DMS153 (cell line): ENCODE measurements around the gene ABHD3.
"Not testable (repeated sequence)": the region's sequence is repeated elsewhere in the genome, so short reads cannot be mapped to it uniquely, and the experiment has no call there.

Experiments used
- DNase-seq: peaks from one replicate; lab custom pipeline; 2025; lab: John Stamatoyannopoulos, UW

ABHD3 gene

DNA sequence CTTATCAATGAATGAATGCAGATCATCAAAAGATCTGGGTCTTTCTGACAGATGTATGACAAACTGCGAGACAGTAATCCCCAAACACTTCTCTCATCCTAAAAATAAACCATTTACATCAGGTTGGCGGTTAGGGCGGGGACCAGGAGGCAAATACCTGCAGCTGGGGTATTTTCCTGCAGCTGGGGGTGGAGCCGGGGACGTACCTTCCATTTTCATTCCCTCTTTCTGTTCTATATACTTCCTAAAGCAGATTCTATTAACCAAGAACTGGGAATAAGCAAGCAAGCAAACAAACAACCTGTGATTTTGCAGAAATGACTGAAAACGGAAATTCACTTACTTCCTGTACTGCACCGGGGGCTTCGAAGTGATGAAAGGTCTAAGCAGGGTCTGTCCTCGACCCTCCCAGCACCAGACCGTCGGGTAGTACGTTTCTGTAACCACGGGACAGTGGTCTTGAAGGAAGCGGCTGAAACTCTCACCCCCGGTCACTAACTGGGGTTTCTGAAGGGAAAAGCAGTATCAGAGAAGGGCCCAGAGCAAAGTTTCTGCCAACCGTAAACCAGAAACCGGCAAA is 1.2 kb downstream of the ABHD3 start:
- DNase-seq = no peak

DNA sequence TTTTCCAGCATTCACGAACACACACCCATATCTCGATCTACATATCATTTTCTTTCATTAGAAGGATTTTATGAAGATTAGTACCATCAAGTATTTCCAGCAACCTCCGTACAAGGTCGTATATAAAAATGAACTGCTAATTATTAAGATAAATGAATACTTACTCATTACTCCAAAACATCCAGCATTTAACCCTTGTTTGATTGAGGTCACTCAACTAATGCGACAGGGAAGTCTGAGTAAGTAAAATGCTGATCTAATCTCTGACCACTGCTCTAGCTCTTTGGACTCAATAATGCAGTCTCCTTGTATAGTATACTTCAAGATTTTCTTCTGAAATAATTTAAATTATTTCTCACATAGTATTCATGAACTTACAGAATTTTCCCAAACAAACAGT is 2.0 kb downstream of the ABHD3 start:
- no peak for DNase-seq

DNA sequence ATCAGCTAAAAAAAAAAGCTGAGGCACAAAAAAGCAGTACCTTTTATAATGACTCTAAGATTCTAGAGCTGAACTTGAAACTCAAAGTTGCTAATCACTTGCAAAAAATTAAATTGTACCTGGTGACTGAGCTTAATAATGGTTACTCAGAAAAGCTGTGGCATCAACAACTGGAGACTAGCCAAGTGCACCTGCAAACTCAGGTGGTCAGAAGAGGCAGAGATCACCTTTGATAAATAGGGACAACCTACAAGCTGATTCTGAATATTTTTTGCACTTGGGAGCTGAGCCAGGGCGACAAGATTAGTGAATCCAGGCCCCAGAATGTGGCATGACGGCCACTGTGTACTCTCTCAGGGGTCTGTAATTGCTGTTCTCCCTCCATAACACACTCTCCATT is 3.0 kb downstream of the ABHD3 start:
- no peak for DNase-seq

DNA sequence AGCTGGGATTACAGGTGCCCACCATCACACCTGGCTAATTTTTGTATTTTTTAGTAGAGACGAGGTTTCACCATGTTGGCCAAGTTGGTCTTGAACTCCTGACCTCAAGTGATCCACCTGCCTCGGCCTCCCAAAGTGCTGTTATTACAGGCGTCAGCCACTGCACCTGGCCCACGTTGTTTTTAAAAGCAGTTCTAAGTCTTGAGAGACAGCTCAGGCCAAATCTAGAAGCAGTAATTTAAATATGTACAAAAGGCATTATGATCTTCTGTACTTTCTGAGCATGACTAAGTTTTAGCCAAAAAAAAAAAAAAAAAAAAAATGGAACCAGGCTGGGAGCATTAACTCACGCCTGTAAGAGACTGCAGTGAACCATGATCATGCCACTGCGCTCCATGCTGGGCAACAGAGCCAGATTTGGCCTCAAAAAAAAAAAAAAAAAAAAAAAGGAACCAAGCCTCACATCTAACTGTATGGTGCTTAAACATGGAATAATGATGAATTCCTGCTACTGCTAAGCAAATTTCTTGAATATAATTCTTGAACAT is 4.0 kb downstream of the ABHD3 start:
- no peak for DNase-seq

DNA sequence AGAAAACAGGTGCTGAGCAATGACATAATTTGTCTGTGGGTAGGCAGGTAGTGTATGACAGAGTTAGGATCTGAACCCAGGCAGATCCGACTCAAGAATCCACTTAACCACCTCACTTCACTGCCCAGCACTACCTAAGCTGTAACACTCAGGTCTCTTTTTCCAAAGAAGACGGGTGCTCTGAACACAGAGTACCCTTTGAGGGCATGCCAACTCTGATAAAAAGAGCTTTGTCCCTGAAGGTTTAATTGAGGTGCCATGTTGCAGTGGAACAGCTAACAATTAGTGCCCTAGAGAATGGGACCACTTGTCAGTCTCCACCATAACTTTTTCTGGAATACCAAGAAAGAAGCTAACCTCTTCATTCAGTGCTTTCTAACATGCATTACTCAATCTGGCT is 11.3 kb downstream of the ABHD3 start:
- no peak for DNase-seq

DNA sequence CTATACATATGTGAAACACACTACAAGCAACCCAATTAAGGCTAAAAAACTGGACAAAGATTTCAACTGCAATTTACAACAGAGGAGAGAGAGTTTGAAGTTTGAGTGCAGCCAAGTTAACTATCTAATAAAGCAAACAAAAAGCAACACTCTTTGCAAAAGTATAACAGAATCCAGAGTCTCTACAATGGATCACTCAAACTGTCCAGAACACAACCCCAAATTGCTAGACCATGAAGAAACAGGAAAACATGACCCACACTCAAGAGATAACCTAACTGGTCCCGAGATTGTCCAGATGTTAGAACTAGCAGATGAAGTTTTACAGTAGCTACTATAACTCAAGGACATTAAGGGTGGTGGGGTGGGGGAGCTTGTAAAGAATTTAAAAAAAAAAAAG is 14.8 kb downstream of the ABHD3 start:
- DNase-seq = no peak

DNA sequence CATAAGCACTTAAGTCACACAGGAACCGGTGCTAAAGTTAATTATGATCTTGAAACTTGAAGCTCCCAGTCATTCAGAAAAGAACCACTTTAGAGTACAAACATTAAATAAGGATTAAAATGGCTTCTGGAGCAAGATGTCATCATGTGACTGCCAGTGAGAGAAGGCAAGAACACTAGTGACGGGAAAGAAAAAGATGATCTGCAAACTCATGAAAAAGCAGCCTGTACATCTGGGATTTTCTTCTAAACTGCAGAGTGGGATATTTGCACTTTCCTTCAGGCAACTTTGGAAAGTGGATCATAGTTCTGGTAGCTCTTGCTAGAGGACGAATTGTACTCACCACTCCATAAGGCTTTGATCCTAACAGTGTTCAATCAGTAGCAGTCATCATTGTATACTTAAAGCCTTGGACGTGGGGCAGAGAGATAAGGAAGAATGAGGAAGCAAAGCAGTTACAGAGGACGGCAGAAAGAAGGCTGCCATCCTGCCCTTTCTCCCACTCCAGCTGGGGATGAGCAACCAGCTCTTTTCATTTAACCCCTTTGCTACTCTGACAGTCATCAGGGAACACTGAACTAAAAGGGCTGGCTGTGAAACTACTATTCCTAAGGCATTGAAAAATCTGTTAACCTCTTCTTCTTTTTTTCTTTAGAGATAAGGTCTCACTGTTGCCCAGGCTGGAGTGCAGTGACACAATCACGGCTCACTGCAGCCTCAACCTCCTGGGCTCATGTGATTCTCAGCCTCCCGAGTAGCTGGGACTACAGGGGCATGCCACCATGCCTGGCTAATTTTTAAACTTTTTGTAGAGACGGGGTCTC is 18.1 kb downstream of the ABHD3 start:
- DNase-seq = no peak

DNA sequence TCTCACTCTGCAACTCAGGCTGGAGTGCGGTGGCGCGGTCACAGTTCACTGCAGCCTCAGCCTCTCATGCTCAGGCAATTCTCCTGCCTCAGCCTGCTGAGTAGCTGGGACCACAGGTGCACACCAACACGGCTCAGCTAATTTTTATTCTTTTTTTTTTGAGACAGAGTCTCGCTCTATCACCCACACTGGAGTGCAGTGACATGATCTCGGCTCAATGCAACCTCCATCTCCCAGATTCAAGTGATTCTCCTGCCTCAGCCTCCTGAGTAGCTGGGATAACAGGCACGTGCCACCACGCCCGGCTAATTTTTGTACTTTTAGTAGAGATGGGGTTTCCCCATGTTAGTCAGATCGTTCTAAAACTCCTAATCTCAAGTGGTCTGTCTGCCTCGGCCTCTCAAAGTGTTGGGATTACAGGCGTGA is 19.0 kb downstream of the ABHD3 start:
- not testable (repeated sequence) for DNase-seq

DNA sequence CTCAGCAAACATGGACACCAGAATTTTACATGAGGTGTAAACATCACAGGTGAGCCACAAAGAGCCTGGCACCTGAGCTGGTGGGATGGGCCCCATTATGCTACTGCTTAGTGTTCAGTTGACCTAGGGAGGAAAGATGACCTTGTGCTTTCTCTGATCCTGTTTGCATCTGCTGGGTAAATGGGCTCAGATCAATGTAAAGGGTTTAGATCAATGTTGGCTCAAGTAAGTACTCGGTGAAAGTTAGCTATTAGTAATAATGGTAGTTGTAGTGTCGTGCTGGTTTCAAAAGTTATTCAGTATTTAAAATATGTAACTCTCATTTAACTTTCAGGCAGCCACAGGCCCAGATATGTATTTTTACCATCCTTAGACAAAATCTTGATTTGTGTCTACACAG is 19.8 kb downstream of the ABHD3 start:
- DNase-seq = no peak

DNA sequence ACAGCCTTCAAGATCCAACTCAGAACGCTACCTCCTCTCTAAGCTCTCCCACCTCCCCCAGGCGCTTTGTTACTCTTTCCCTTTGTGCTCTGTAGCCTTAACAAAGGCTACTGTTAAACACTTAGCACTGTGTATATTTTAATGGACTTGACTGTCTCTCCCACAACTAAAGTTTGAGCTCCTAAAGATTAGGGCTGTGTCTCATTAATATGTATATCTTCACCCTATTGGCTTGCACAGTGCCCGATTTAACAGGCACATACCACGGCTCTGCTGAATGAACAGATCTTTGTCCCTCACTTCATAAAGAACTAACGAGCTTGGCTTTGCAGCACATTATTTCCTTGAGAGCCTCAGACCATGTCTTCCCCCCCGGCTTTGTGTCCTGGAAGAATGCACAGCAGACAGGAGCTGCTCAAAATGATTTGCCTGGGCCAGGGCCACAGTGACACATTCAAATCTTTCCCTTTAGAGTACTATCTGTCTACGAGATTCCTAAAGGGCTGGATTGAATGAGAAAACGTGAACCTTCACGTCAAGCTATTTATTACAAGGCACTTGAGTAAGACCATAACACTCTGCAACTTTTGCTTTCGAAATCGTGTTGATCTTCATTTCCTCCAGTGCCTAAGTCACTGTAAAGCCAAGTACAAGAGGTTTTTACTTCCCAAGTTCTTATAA is 22.1 kb downstream of the ABHD3 start:
- no peak for DNase-seq

DNA sequence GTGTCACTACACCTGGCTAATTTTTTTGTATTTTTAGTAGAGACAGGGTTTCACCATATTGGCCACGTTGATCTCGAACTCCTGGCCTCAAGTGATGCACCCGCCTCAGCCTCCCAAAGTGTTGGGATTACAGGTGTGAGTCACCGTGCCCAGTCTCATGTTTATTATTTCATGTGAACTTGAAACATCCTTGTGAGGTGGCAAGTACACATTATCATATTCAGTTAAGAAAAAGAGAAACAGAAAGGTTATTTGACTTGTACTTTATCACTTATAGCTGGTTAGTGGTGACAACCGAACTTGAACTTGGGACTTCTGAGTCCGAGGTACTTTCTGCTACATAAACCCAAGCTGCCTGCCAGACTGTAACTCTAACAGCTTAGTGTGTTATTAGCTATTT is 24.4 kb downstream of the ABHD3 start:
- DNase-seq = no peak

DNA sequence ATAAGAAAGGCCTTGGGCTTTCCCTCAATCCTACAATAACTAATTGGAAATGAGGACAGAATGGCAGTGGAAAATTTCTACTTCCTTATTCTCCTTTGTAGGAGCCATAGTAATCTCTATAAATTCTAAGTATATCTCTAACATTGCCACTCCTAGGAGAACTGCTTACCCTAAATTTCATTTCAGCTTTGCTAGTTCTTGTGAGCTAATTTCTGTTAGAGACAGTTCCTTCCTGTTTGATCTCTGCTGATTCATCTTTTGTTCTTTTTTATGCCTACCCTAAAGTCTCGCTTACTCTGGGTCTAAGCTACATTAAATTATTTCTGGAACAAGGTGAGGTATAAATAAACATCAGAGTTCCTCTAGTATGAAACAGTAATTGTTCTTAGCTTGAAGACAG is 25.7 kb downstream of the ABHD3 start:
- no peak for DNase-seq

DNA sequence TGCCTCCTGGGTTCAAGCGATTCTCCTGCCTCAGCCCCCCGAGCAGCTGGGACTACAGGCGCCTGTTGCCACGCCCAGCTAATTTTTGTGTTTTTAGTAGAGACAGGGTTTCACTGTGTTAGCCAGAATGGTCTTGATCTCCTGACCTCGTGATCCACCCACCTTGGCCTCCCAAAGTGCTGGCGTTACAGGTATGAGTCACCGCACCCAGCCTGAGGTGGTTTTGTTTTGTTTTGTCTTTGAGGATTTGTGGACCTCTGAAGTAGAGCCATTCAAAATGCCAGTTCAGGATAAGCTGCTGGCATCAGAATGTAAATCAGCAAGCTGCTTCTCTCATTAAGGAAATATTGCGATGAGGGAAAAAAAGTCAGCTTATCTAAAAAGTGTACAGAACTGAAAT is 29.2 kb downstream of the ABHD3 start:
- not testable (repeated sequence) for DNase-seq

DNA sequence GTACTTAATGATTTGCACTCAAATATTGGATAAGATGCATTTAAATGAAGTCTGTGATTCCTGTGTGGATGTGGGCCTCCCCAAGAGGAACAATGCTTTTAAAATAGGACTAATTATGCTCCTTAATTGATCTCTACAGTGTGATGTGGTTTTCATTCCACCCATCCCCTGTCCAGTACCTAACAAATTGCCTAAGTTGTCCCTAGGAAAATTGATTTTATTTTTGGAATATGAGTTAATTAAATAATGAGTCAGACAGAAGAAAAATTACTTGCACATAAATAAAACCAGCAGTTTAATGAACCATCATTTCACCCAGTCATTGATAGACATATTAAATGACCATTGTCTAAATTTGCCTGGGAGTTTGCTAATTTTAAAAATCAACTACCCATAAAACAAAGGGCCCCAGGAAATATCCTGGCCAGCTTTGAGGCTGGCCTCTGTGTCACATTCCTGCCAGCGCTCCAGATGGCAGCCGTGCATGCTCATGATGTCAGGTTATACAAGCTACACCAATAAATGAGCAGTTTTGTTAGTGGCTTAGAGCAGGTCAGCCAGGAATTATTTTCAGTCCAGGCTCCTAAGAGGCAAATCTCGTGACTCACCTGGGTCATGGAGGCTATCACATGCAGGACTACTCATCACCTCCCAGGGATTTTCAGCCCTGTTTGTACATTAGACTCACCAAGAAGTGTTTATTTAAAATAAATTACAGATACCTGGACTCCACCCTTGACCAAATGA is 31.9 kb downstream of the ABHD3 start:
- no peak for DNase-seq

DNA sequence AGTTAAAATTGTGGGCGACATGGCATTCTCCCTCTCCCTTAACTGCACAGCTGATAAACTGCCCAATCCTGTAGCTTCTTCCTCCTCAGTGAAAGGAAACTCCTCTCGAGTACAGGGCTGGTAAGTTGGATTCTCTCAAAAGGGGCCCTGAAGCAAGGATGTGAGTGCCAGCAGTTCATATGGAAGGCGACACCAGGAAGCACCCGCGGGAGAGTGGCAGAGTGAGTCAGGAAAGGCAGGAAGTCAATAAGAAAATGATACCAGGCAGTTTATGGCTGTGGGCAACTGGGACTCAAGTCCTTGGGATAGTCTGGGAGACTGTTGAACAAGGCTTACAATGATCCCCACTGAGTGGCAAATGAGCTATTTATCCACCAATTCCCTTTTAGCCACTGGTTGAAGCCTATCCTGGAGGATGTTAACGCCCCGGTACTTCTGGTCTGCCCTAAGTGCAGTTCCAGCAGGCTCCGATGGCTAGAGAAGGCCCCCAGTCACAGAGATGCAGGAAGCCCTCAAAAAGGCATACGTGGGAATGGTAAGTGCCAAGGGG is 34.8 kb downstream of the ABHD3 start:
- peak; percentile 18 for DNase-seq

DNA sequence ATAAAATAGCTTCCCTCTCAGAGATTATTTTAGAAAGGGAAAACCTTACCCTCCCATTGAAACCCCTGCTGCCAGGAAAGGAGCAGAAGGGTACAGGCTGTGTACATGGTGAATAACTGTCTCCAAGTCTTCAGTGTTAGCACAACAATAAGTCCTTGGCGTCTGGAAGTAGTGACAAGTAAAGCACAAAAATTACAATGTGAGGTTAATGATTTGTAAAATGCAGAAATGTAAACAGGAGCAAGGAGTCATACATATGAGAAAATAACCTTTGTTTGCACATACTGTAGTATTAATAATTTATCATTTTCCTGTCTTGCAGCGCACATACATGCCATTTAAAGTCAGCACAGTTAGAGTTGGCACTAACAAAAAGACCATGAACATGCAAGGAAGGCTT is 40.5 kb downstream of the ABHD3 start:
- DNase-seq = no peak

DNA sequence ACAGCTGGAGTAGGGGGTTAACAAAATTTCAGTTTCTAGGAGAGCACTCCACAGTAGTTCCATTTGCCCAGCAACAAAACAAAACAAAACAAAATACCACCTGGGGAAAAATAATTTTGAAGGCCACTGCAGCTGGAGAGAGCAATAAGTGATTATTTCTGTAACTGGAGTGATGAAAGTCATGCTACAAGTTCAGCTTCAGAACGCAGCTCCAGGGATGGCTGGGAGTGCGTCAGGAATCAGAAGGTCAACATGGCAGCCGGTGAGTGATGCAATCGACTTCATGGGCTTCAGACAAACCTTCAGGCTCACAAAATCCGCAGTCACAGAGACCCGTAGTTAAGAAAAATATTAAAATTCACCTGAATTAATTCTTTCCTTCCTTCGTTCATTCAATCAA is 41.0 kb downstream of the ABHD3 start:
- no peak for DNase-seq

DNA sequence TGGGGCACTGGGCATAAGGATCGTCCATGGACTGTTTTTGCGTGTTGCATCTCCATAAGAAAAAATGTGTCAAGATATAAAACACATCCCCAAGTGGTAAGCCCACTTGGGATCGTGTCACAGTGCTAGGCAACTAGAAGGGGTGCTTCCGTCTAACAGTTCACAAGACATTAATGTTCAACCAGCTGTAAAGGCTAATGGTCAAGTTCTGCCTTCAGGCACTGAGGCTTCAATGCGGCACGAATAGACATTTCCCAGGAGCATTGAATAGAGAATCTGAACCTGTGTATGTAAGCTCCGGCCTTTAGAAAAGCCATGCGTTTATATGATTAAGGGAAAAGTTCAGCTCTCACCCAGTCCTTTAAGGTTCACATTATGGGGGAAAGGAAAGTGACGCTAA is 42.0 kb downstream of the ABHD3 start:
- DNase-seq = no peak

DNA sequence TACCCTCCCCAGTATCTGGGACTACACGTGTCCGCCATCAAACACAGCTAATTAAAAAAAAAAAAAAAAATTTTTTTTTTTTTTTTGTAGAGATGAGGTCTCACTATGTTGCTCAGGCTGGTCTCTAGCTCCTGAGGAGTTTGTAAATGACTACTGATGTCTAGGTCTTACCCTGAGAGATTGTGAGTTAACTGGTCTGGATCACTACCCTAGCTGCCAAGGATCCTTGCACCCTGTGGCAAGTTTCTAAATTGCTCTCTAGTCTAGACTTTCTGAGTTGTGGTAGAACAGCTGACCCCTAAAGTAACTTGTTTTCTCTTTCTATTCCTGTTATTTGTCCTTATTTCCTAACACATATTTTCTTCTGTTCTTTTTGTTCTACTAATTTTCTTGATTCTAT is 44.5 kb downstream of the ABHD3 start:
- DNase-seq = no peak

DNA sequence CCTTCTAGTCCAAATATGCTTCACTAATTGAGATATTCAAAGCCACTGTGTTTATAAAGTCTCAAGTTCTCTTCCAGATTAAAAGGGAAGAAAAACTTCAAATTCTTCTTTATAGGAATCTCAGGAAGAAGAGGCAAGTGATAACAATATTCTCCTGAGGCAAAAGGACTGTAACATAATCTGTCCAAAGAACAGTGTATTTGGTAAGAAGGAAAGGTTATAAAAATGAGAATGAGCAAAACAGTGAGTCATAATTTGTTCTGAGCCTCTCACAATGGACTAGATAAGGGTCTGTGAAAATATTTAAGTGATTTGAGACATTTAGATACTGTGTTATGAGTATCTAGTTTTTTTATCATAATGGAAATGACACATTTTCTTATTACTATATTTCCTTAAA is 48.2 kb downstream of the ABHD3 start:
- DNase-seq = no peak

DNA sequence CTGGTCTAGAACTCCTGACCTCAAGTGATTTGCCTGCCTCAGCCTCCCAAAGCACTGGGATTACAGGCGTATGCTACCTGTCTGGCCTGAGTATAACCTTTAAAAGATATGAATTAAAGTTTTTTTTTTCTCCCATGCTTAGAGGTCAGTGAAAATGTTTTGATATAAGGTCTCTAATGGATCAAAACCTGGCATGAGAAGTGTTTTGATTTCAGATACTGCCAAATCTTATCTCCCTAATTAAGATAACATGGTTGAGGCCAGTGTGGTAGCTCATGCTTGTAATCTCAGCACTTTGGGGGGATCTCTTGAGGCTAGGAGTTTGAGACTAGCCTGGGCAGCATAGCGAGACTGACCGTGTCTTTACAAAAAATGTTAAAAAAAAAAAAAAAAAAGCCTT is 51.2 kb downstream of the ABHD3 start:
- no peak for DNase-seq

DNA sequence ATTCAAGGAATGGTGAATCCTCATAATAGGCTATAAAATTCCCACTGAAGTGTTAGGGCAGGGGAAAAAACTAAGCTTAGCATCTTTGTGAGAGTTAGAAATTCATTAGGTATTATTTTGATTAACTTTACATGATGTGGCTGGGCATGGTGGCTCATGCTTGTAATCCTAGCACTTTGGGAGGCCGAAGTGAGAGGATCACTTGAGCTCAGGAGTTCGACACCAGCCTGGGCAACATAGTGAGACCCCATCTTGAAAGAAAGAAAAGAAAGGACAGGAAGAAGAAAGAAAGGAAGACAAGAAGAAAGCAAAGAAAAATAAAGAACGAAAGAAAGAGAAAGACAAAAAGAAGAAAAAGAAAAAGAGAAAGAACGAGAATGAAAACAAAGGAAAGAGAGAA is 52.5 kb downstream of the ABHD3 start:
- no peak for DNase-seq
